ENCODE measurements around the gene NTHL1.

DNA sequence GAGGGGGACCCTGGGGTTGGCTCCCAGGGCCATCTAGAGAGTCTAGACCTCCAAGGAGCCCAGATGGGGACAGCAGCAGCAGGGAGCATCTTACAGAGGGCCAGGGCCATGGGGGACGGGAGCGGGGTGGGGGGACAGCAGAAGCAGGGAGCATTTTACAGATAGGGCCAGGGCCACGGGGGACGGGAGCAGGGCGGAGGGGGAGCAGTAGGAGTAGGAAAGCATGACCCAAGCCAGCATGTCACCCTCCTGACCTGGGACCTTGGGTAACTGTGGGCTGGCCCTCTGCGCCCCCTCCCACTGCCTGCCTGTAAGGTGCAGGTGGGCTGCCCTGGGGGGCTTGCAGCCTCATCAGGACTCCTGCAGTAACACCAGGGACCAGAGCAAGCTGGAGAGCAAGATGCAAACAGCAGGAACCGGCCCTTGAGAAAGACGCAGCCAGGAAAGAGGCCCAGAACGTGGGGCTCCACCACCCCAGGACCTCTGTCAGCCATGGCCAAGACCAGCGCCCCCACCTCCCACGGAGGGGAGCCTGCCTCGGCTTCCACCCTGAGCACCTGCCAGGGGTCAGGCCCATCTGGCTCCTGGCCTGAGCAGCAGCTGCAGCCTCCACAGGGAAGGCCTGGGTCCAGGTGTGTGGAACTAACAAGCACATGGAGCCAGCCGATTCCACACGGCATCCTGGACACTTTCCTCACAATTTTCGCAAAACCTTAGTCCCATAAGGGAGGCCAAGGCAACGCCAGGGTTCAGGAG, 40.4 kb downstream of the NTHL1 start:
- TF ChIP-seq, protein P1, sequence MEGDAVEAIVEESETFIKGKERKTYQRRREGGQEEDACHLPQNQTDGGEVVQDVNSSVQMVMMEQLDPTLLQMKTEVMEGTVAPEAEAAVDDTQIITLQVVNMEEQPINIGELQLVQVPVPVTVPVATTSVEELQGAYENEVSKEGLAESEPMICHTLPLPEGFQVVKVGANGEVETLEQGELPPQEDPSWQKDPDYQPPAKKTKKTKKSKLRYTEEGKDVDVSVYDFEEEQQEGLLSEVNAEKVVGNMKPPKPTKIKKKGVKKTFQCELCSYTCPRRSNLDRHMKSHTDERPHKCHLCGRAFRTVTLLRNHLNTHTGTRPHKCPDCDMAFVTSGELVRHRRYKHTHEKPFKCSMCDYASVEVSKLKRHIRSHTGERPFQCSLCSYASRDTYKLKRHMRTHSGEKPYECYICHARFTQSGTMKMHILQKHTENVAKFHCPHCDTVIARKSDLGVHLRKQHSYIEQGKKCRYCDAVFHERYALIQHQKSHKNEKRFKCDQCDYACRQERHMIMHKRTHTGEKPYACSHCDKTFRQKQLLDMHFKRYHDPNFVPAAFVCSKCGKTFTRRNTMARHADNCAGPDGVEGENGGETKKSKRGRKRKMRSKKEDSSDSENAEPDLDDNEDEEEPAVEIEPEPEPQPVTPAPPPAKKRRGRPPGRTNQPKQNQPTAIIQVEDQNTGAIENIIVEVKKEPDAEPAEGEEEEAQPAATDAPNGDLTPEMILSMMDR (IDR thresholded peaks at IDR 0.05; ENCODE audit: low read depth, low read length, poor library complexity, severe bottlenecking) = no peak
- TF ChIP-seq EZH2phosphoT487 (IDR thresholded peaks at IDR 0.05; ENCODE audit: borderline replicate concordance, low read length) = no peak

Measured in DOHH2 (cell line).